GM12872 (cell line): ENCODE measurements around the gene WNT9B.

Experiments used
- CTCF ChIP-seq: IDR thresholded peaks from 3 replicates; pipeline ENCODE4 v1.5.1; 2011; ENCODE audit warnings: low read depth, mild to moderate bottlenecking, low read length, moderate library complexity; ENCODE audit not compliant: insufficient read depth

The WNT9B gene

GRCh38 chr17:46851029-46851741 lies at the start of gene WNT9B:
WNT9B (plus strand) TSS chr17:46851583; CDS start chr17:46851639, 56 bp downstream.
- no peak for TF ChIP-seq CTCF

- no peak for TF ChIP-seq CTCF
These were observed 48.6 kb upstream of the WNT9B start for GRCh38 chr17:46802800-46803199.

DNA sequence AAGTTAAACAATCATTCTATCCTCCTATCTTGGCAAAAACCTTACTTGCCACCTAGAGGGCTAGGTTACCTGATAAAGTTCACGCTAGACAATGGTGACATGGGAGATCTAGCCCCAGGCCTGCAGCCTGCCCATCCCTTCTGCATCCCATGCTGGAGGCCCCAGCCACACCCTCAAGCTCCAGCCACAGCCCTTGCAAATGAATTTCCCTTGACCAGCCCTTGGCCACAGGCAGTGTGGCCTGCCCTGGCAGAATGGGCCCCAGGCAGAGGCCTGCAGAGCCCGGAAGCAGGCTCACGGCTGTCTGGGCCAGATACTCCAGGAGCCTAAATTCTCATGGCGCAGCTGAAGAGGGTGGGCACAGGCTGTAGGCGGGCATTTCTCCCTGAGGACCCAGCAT lies 47.8 kb upstream of the WNT9B start:
- no peak for TF ChIP-seq CTCF

DNA sequence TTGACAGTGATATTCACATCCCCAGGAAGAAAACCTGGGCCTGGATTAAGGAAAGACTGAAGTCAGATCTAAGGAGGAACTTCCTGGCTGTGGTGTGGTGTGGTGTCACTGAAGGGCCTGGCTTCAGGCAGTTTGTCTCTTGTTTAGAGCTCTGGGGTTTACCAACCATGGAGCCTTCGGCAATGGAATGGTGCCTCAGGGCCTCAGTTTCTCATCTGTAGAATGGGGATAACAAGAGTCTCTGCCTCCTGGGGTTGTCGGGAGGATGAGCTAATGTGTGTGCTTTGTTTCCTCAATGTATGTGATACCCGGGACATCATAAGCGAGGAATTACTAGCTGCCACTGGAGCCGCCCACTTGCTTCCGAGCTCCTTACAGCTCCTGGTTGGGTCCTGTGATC lies 45.6 kb upstream of the WNT9B start:
- TF ChIP-seq CTCF: no peak

DNA sequence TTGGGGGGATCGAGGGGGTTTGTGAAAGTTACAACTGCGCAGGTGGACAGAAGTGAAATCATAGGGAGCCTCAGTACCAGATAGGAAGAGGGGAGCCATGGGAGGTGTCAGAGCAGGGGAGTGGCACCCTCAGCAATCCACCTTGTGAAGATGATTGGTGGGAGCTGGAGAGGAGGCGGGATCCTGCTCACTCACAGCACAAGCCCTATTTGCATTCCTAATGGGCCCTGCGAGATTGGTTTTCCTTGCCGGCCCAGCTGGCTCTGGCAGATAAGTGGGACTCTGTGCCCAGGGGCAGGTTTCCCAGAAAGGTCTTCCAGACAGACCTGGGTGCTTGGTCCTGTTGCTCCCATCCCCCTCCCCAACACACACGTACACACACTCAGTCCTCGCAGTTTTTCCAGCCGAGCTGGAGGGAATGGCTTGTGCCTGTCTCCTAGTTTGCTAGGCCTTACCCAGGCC lies 42.2 kb upstream of the WNT9B start:
- no peak for TF ChIP-seq CTCF

GRCh38 chr17:46810837-46811236 lies 40.5 kb upstream of the WNT9B start:
- TF ChIP-seq CTCF: no peak

- TF ChIP-seq CTCF: no peak
These were observed 39.3 kb upstream of the WNT9B start for GRCh38 chr17:46811978-46812583.
